GM19351 (cell line): ENCODE data around the gene ANKRD24.
"Not testable (repeated sequence)": the region's sequence is repeated elsewhere in the genome, so short reads cannot be mapped to it uniquely, and the experiment has no call there.

Experiments
- ATAC-seq: cut with Tn5 transposase; IDR thresholded peaks from one replicate; pipeline ENCODE4 v1.9.1; 2021; ENCODE audit warnings: mild to moderate bottlenecking, moderate library complexity; ENCODE audit not compliant: unreplicated experiment

ANKRD24 gene

GRCh38 chr19:4173479-4174212, 8.8 kb upstream of the ANKRD24 start:
- no peak for ATAC-seq

GRCh38 chr19:4174213-4174894, 8.1 kb upstream of the ANKRD24 start:
- no peak for ATAC-seq

- no peak for ATAC-seq
These were observed 7.4 kb upstream of the ANKRD24 start for GRCh38 chr19:4174895-4175668.

GRCh38 chr19:4175669-4175931, 6.9 kb upstream of the ANKRD24 start:
- ATAC-seq: no peak

GRCh38 chr19:4177146-4177545, 5.3 kb upstream of the ANKRD24 start:
- no peak for ATAC-seq

- no peak for ATAC-seq
These were observed 3.5 kb upstream of the ANKRD24 start for GRCh38 chr19:4178990-4179389.

- no peak for ATAC-seq
These were observed 1.4 kb upstream of the ANKRD24 start for GRCh38 chr19:4181053-4181508.

GRCh38 chr19:4183967-4184717, 1.7 kb downstream of the ANKRD24 start:
- no peak for ATAC-seq

GRCh38 chr19:4184718-4185352, 2.3 kb downstream of the ANKRD24 start:
- ATAC-seq: no peak

GRCh38 chr19:4185413-4186086, 3.1 kb downstream of the ANKRD24 start:
- ATAC-seq: no peak

GRCh38 chr19:4186087-4186993, 3.9 kb downstream of the ANKRD24 start:
- ATAC-seq: no peak

GRCh38 chr19:4187313-4188122, 5.0 kb downstream of the ANKRD24 start:
- ATAC-seq: no peak

- no peak for ATAC-seq
These were observed 7.2 kb downstream of the ANKRD24 start for GRCh38 chr19:4189641-4190040.

- ATAC-seq: not testable (repeated sequence)
These were observed 10.0 kb downstream of the ANKRD24 start for GRCh38 chr19:4192537-4192936.

- ATAC-seq: no peak
These were observed 11.9 kb downstream of the ANKRD24 start for GRCh38 chr19:4194353-4194752.

- no peak for ATAC-seq
These were observed 13.5 kb downstream of the ANKRD24 start for GRCh38 chr19:4196009-4196408.

GRCh38 chr19:4196587-4197148, 14.2 kb downstream of the ANKRD24 start:
- ATAC-seq: no peak

GRCh38 chr19:4197228-4197624, 14.7 kb downstream of the ANKRD24 start:
- no peak for ATAC-seq
